GM21423 (cell line): ENCODE data around the gene ESF1.

Experiments
- ATAC-seq: cut with Tn5 transposase; IDR thresholded peaks from one replicate; pipeline ENCODE4 v1.9.1; 2021; ENCODE audit warnings: mild to moderate bottlenecking, moderate library complexity; ENCODE audit not compliant: unreplicated experiment

The ESF1 gene, protein sequence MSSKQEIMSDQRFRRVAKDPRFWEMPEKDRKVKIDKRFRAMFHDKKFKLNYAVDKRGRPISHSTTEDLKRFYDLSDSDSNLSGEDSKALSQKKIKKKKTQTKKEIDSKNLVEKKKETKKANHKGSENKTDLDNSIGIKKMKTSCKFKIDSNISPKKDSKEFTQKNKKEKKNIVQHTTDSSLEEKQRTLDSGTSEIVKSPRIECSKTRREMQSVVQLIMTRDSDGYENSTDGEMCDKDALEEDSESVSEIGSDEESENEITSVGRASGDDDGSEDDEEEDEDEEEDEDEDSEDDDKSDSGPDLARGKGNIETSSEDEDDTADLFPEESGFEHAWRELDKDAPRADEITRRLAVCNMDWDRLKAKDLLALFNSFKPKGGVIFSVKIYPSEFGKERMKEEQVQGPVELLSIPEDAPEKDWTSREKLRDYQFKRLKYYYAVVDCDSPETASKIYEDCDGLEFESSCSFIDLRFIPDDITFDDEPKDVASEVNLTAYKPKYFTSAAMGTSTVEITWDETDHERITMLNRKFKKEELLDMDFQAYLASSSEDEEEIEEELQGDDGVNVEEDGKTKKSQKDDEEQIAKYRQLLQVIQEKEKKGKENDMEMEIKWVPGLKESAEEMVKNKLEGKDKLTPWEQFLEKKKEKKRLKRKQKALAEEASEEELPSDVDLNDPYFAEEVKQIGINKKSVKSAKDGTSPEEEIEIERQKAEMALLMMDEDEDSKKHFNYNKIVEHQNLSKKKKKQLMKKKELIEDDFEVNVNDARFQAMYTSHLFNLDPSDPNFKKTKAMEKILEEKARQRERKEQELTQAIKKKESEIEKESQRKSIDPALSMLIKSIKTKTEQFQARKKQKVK

GRCh38 chr20:13784893-13785715 lies at the start of gene ESF1, which contains the start of gene NDUFAF5:
TSS of gene ESF1 (minus strand) at chr20:13784919. CDS start at chr20:13783140, 1,779 bp downstream.
TSS of gene NDUFAF5 (plus strand) at chr20:13785028. CDS start at chr20:13785069, 41 bp downstream.
- ATAC-seq: peak; percentile 96

GRCh38 chr20:13831476-13831875 lies 46.8 kb upstream of the ESF1 start:
- no peak for ATAC-seq

DNA sequence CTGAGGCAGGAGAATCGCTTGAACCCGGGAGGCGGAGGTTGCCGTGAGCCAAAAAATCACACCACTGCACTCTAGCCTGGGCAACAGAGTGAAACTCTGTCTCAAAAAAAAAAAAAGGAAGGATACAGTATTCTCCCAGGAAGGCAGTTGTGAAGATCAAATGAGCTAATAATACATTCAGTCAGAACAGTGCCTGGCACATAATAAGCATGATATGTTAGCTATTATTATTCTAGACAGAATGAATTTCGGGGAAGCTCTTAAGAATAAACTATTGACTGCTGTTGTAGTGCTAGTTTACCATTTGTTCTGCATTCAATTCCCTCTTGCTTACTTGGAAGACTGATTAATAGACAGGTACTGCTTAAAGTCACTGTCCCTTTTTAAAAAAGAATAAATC lies 40.7 kb upstream of the ESF1 start:
- no peak for ATAC-seq

DNA sequence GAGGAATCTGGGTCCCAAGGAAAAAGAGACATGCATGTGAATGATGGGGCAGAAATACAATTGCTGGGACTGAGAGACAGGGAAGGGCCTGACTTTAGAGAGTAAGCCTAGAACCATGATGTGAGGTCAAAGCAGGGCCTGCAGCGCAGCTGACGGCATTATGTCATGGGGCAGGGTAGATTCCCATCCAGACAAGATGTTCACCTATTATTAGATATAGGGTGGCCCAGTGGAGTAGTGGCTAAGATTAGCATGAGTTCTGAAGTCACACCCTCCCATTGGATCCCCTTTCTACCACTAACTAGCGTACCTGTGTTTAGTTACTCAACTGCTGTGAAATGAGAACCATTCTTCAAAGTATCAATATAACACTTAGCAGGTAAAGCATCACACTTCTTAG lies 39.7 kb upstream of the ESF1 start:
- no peak for ATAC-seq

DNA sequence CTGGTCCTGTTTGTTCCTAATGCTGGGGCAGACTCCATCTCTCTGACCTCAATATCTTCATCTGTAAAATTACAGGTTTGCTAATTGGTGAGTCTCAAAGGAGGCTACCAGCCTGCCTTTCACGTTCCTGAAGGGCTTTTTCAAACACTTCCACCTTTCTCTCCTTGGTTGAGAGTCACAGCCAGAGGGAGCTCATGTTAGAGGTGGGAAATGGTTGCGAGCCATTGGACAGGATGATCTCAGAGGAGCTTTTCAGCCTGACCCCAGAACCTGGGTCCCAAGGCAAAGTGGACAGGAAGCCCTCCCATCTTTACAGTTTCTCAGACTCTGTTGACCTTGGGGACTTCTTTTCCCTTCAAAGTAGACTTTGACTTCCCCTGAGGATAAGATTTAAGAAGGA lies 37.7 kb upstream of the ESF1 start:
- ATAC-seq: no peak

GRCh38 chr20:13821876-13822275 lies 37.2 kb upstream of the ESF1 start:
- ATAC-seq: no peak

- ATAC-seq: peak; percentile 81
Observed at GRCh38 chr20:13819885-13820645, 35.3 kb upstream of the ESF1 start.

DNA sequence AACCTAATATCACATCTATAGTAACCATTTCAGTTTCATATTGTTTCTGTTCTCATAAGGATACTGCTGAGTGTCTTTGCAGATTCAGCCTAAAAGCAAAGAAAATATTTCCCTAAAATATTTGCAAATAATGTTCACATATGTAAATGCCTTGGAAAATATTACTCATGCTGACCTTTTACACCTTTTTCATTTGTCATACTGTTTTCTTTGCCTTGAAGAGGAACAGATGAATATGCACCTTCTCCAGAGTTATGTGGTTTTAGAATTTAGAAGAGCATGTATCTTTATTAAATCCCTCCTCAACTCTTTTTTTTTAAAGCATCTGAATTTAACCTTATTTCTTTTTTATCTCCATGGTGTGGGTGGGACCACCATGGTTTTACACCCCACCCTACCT lies 32.6 kb upstream of the ESF1 start:
- ATAC-seq: no peak

GRCh38 chr20:13816757-13817156 lies 32.0 kb upstream of the ESF1 start:
- no peak for ATAC-seq

- ATAC-seq: no peak
Observed at GRCh38 chr20:13814672-13815071, 30.0 kb upstream of the ESF1 start.

GRCh38 chr20:13813910-13814309 lies 29.2 kb upstream of the ESF1 start:
- no peak for ATAC-seq

- ATAC-seq: no peak
Observed at GRCh38 chr20:13810446-13810845, 25.7 kb upstream of the ESF1 start.

- no peak for ATAC-seq
Observed at GRCh38 chr20:13809855-13810254, 25.1 kb upstream of the ESF1 start.

DNA sequence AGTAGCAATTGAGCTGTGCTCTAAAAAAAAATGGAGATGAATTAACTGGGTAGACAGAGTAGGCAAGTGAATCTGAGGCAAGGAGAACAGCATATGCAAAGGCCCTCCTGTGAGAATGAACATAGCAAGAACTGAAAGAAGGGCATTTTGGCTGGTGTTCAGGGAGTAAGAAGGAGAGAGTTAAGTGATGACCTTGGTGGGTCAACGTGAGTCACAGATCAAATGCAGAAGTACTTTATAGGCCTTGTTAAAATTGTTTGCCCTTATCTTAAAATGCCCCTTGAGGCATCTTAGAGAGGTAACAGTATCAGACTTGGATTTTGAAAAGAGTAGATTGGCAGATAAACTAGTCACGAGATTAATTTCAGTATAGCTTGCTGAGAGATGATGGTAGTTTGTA lies 24.7 kb upstream of the ESF1 start:
- no peak for ATAC-seq

DNA sequence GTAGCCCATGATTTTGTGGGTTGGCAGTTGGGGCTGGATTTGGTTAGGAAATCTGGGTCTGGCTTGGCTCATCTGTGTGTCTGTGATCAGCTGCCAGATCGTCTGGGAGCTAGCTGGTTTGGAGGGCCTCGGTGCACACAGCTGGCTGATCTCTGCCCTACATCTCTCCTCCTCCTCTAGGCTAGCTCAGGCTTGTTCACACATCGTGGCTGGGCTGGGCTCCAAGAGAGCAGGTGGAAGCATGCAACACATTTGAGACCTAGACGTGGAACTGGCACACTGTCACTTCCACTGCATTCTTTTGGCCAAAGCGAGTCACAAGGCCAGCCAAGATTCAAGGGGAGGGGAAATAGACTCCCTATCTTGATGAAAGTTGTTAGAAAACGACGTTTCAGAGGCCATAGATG lies 16.0 kb upstream of the ESF1 start:
- ATAC-seq: no peak

DNA sequence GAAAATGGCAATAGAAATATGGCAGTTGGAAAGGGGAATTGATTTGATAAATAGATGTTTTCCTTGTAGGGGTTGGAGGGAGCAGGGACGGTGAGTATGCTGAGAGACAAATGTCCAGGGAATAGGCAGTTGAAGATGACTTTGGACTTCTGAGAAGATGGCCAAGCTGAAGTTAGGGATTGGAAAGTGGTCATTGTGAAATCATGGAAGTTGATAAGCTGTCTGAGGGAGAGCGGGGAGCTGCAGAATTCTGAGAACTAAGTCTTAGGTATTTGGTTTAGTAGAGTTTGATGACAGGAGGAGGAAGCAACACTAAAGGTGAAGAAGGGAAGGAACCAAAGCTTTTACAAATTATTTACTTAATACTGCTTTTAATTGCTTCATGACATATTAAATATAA lies 15.3 kb upstream of the ESF1 start:
- no peak for ATAC-seq

GRCh38 chr20:13799040-13799439 lies 14.3 kb upstream of the ESF1 start:
- no peak for ATAC-seq

GRCh38 chr20:13794667-13795066 lies 9.9 kb upstream of the ESF1 start:
- no peak for ATAC-seq

DNA sequence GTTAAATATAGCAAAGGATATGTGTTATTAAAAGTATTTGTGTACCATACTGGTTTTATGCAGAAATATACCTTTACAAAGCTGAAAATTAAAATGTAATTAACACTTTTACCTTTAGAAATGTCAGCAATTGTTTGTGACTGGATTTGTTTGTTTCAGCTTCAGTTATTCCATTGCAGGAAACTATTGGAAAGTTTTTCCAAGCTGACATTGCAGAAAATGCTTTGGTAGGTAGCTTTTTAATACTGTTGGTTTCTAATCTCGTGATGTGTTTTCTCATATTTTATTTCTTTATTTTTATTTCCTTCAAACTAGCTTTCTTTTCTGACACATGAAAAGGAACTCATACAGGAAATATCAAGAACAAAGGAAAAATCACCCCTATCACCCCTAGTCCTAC lies 8.3 kb upstream of the ESF1 start:
- ATAC-seq: no peak
